Smooth muscle cell (in vitro differentiated cells): ENCODE measurements around the gene PLEKHM1. TPM values are rescaled to one million over a fixed set of nuclear protein-coding genes. Genes with fewer than 3 reads are reported as not detected.
A peak's percentile ranks its signal among the peaks of the same experiment; 100 is the strongest.

ENCODE experiments used
- DNase-seq: peaks from one replicate; lab custom pipeline; 2025; ENCODE audit not compliant: unreplicated experiment; lab: John Stamatoyannopoulos, UW
- H2AFZ ChIP-seq: fragments of 200-600 bp; sonication (generic); 2 replicates; pipeline ENCODE4 v1.6.0; 2016; ENCODE audit warnings: antibody characterized with exemption, low read depth, mild to moderate bottlenecking
- H3F3A ChIP-seq: fragments of 200-600 bp; sonication (generic); 2 replicates; pipeline ENCODE4 v1.6.0; 2017; ENCODE audit warnings: antibody characterized with exemption, low read depth
- H3K27ac ChIP-seq: fragments of 200-600 bp; sonication (generic); 2 replicates; pipeline ENCODE4 v1.5.1; 2016; ENCODE audit warnings: low read depth, mild to moderate bottlenecking
- H3K27me3 ChIP-seq: fragments of 200-600 bp; sonication (generic); 2 replicates; pipeline ENCODE4 v1.6.1; 2016; ENCODE audit warnings: low read depth, mild to moderate bottlenecking
- H3K36me3 ChIP-seq: fragments of 200-600 bp; sonication (generic); 2 replicates; pipeline ENCODE4 v1.5.1; 2016; ENCODE audit warnings: low read depth
- H3K4me1 ChIP-seq: fragments of 200-600 bp; sonication (generic); 2 replicates; pipeline ENCODE4 v1.5.1; 2016; ENCODE audit warnings: low read depth
- H3K4me2 ChIP-seq: fragments of 200-600 bp; sonication (generic); 2 replicates; pipeline ENCODE4 v1.6.0; 2016; ENCODE audit warnings: mild to moderate bottlenecking
- H3K4me3 ChIP-seq: fragments of 200-600 bp; sonication (generic); 2 replicates; pipeline ENCODE4 v1.5.1; 2016; ENCODE audit warnings: mild to moderate bottlenecking
- H3K79me2 ChIP-seq: fragments of 200-600 bp; sonication (generic); 2 replicates; pipeline ENCODE4 v1.6.0; 2016; ENCODE audit warnings: low read depth, mild to moderate bottlenecking
- H3K9ac ChIP-seq: fragments of 200-600 bp; sonication (generic); 2 replicates; pipeline ENCODE4 v1.6.0; 2016; ENCODE audit warnings: low read depth
- H3K9me3 ChIP-seq: fragments of 200-600 bp; sonication (generic); replicated peaks from 2 replicates; pipeline ENCODE4 v1.5.1; 2016; ENCODE audit warnings: low read depth
- H4K20me1 ChIP-seq: fragments of 200-600 bp; sonication (generic); 2 replicates; pipeline ENCODE4 v1.6.0; 2016; ENCODE audit warnings: low read depth
- CTCF ChIP-seq: fragments of 200-600 bp; sonication (generic); IDR thresholded peaks from 2 replicates; pipeline ENCODE4 v1.5.1; 2017; ENCODE audit warnings: borderline replicate concordance, mild to moderate bottlenecking, antibody characterized with exemption; ENCODE audit not compliant: insufficient read depth, poor library complexity, severe bottlenecking
- WGBS: methylation state at CpG from one replicate; pipeline ENCODE4 v1.1.7; 2016; ENCODE audit warnings: low lambda C conversion rate; 5-methylcytosine and 5-hydroxymethylcytosine counted together
- polyA plus RNA-seq: library from polyadenylated mRNA; unstranded; fragments of >200 nt; fragmentation: Nextera tagmentation; extraction: Ambion mirVana; gene quantifications from 2 replicates; pipeline ENCODE4 v1.2.1, GENCODE V29; 2016
- total RNA-seq: library from RNA; depleted of rRNA; stranded (reverse); fragments of >200 nt; gene quantifications from 2 replicates; pipeline ENCODE4 v1.2.3, GENCODE V29; 2014

The PLEKHM1 gene
- total and polyA plus RNA-seq, 2 experiments from 2014 or later: 8.7 to 15.1 TPM

- Histone ChIP-seq H3K4me3 (no peak overlapping the region), H3K27ac (no peak overlapping the region), H3K79me2 (no peaks in the 10 kb centered on the region), H3F3A (no peaks in the 10 kb centered on the region), H3K9me3 (no peaks in the 10 kb centered on the region), H3K4me2 (peak overlapping the region; percentile 31), H2AFZ (no peak overlapping the region), H3K27me3 (peaks cover 55% of the 10 kb centered on the region), H4K20me1 (peaks cover 16% of the 10 kb centered on the region), H3K4me1 (peaks cover 22% of the 10 kb centered on the region), H3K9ac (no peak overlapping the region), H3K36me3 (no peaks in the 10 kb centered on the region)
- WGBS: 4% methylated on average over 71 of the region's 82 CpGs
- no peak for DNase-seq
- peak; percentile 1 for TF ChIP-seq CTCF
Measured at GRCh38 chr17:45429339-45430005, 61.0 kb downstream of the PLEKHM1 start.

DNA sequence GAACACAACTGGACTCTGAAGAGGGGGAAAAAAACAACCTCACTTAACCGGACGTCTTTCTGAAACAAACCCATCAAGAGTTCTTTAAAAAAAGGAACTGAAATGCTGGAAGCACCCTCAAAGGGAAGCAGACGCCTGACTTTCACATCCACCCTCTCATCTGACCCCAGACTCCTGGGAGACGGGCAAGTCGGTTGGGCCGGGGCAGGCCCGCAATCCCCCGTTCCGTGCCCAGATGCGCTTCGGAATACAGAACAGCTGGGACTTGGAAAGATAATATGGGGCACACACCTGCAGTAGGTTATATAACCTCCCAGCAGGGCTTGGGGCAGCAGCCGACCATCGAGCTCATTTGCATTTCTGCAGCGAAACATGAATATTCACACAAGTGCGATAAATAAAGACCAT, 61.6 kb downstream of the PLEKHM1 start:
- Histone ChIP-seq H2AFZ (no peak overlapping the region), H3K9ac (no peak overlapping the region), H3K27me3 (peaks cover 55% of the 10 kb centered on the region), H3K27ac (no peak overlapping the region), H3K4me2 (peak overlapping the region; percentile 31), H4K20me1 (peaks cover 16% of the 10 kb centered on the region), H3K4me3 (no peak overlapping the region), H3K4me1 (peaks cover 22% of the 10 kb centered on the region), H3K79me2 (no peaks in the 10 kb centered on the region), H3K36me3 (no peaks in the 10 kb centered on the region), H3K9me3 (no peaks in the 10 kb centered on the region), H3F3A (no peaks in the 10 kb centered on the region)
- TF ChIP-seq CTCF: peak; percentile 5
- WGBS: 11% methylated on average over 15 of the region's 15 CpGs
- DNase-seq: no peak

DNA sequence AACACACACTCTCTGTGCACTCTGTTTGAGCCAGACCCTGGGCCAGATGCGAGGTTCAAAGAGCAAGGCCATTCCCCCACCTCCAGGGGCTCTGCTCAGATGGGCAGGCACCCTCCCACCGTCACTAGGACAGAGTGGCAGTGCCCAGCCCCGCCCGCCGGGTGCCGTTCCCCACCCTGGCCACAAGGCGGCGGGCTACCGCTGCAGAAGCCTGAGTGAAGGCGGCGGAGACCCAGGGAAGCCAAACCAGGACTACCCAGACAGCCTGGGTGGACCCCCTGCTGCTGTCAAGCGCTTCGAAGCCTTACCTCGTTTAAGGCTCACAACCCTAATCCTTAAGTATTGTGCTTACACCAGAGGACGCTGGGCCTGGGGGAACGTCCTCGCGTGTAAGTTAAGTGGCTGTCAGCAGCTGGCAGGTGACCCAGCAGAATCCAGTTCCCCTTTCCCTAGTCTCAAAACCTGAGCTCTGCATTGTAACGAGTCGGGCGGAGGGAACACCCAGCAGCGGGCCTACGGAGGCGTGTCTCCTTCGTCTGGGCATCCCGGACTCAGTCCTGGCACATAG, 62.4 kb downstream of the PLEKHM1 start:
- Histone ChIP-seq H3K4me3 (peak overlapping the region; percentile 21), H3K27ac (no peak overlapping the region), H3K79me2 (no peaks in the 10 kb centered on the region), H4K20me1 (peaks cover 16% of the 10 kb centered on the region), H2AFZ (no peak overlapping the region), H3K9ac (no peak overlapping the region), H3K27me3 (peaks cover 51% of the 10 kb centered on the region), H3K9me3 (no peaks in the 10 kb centered on the region), H3K4me2 (peak overlapping the region; percentile 74), H3K4me1 (peaks cover 22% of the 10 kb centered on the region), H3K36me3 (no peaks in the 10 kb centered on the region), H3F3A (no peaks in the 10 kb centered on the region)
- WGBS: 3% methylated on average over 26 of the region's 26 CpGs
- TF ChIP-seq CTCF: peak; percentile 98
- DNase-seq: peak; percentile 41
